ENCODE data around the gene MRNIP.

The MRNIP gene

DNA sequence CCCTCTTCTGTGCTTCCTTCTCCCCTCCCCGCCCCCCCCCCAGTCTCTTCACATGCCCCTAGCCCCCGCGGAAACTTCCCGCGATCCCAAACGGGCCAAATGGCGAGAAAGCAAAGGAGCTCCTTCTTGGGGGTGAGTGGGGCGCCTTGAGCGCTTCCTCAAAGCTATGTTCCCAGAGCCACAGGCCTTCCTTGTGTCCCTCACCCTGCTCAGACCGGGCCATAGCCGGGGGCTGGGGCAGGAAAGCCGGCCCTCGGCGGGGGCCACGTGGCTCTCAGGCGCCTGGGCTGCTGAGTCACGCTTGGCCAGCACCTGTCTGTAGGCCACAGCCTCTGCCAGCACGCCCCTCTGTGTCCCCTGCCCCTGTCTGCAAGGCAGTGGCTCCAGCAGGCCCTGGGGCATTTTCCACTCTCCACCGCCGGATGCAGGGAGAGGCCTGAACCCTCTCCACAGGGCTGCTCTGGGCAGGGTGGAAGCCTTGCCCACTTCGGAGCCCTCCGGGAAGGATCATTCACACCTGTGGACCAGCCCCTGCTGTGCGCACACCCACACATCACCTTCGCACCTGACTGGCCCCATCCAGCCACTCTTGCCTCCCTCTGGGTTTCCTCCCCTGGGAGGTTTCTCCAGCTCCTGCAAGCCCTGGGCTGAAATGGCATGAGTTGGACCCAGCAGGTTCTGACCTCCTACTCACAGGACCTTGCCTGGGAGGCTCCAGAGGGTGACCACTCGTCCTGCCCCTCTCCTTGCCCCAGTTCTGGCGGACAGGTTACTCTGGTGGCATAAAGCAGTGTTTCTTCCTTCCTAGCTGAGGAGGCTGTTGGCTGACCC lies 39.1 kb downstream of the MRNIP start:
- TF ChIP-seq, protein P1, sequence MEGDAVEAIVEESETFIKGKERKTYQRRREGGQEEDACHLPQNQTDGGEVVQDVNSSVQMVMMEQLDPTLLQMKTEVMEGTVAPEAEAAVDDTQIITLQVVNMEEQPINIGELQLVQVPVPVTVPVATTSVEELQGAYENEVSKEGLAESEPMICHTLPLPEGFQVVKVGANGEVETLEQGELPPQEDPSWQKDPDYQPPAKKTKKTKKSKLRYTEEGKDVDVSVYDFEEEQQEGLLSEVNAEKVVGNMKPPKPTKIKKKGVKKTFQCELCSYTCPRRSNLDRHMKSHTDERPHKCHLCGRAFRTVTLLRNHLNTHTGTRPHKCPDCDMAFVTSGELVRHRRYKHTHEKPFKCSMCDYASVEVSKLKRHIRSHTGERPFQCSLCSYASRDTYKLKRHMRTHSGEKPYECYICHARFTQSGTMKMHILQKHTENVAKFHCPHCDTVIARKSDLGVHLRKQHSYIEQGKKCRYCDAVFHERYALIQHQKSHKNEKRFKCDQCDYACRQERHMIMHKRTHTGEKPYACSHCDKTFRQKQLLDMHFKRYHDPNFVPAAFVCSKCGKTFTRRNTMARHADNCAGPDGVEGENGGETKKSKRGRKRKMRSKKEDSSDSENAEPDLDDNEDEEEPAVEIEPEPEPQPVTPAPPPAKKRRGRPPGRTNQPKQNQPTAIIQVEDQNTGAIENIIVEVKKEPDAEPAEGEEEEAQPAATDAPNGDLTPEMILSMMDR (IDR thresholded peaks at IDR 0.05) = no peak

- TF ChIP-seq, protein P1 (IDR thresholded peaks at IDR 0.05) = no peak
Measured at GRCh38 chr5:179818746-179819295, 39.8 kb downstream of the MRNIP start.

DNA sequence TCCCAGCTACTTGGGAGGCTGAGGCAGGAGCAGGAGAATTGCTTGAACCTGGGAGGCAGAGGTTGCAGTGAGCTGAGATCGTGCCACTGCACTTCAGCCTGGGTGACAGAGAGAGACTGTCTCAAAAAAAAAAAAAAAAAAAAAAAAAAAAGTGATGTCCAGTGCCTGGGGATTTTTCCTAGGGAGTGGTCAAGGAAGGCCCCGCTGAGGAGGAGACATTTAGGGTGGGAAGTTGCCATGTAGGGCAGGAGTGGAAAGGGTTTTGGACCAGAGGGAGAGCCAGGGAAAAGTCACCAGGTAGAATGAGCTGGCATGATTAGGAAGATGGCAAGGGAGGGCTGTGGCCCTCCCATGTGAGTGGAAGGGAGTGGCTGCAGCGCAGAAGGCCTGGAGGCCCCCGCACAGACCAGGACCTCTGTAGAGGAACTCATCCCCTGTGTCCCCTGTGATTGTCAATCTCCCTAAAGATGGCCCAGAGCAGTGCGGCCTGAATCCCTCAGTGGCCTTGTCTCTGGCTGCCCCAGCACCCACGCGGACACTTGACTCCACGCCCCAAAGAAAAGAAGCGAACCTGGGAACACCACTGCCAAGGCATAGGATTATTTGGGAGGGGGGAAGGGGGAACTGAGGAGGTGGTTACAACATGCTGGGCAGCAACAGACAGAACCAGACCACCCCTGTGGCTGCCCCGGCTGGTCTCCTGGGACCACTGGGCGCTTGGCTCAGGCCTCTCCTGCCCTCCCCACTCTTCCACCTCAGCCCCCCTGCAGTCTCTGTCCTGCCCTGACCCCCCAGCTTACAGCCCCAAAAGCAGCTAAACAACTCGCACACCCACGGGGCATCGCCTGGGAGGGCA lies 40.5 kb downstream of the MRNIP start:
- TF ChIP-seq, protein P1 (IDR thresholded peaks at IDR 0.05) = no peak

GRCh38 chr5:179817470-179817840 lies 41.2 kb downstream of the MRNIP start:
- TF ChIP-seq, protein P1 (IDR thresholded peaks at IDR 0.05) = no peak

DNA sequence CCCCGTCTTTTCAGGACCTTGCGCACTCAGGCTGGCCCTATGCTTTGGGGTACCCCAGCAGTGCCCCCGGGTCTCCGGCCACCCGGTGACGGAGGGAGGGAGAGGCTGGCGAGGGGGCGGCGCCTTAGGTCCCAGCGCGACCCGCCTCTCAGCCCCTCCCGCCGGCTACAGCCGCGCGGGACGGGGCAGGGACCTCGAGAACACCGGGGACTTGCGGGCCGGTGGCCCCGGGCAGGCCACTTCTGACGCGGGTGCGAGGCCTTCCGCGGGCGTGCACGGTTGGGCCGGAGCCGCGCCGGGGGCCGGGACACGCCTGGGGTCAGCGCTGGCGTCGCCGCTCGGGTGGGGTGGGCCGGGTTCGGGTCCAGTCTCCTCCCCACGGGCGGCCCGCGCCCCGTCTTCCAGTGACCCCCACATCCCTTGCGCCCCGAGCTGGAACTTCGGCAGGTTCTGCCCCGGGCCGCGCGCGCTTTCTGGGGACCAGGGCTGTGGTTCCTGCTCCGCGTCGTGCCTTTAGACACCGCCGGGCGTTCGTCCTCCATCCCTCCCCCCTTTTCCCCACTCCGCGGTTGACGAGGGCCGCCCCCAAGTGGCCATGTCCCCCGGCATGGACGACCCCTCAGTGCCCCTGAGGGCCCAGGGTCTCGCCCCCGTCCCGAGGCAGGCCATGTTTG lies 41.7 kb downstream of the MRNIP start:
- TF ChIP-seq, protein P1 (IDR thresholded peaks at IDR 0.05) = no peak

- TF ChIP-seq, protein P1 (IDR thresholded peaks at IDR 0.05) = no peak
Measured at GRCh38 chr5:179816401-179816795, 42.2 kb downstream of the MRNIP start.
